Femur (tissue), 1 donor: ENCODE results near the gene CAPZB.
"Not testable (repeated sequence)": the region's sequence is repeated elsewhere in the genome, so short reads cannot be mapped to it uniquely, and the experiment has no call there.

ENCODE experiments used
- DNase-seq: peaks from one replicate; pipeline ENCODE4 v3.0.0-alpha.2; 2017

CAPZB gene

GRCh38 chr1:19485362-19486187 is at the start of gene CAPZB:
Gene CAPZB (minus strand): TSS chr1:19485539. CDS start chr1:19485438, 101 bp downstream.
- peak; percentile 96 for DNase-seq

- DNase-seq: no peak
These were observed 48.9 kb upstream of the CAPZB start for GRCh38 chr1:19534281-19534680.

GRCh38 chr1:19533626-19534025 is 48.3 kb upstream of the CAPZB start:
- no peak for DNase-seq

GRCh38 chr1:19532519-19532918 is 47.2 kb upstream of the CAPZB start:
- no peak for DNase-seq

- DNase-seq: peak; percentile 53
These were observed 44.3 kb upstream of the CAPZB start for GRCh38 chr1:19529664-19530063.

GRCh38 chr1:19528438-19528837 is 43.1 kb upstream of the CAPZB start:
- no peak for DNase-seq

- no peak for DNase-seq
These were observed 40.5 kb upstream of the CAPZB start for GRCh38 chr1:19525607-19526545.

GRCh38 chr1:19524791-19525190 is 39.5 kb upstream of the CAPZB start:
- DNase-seq: no peak

GRCh38 chr1:19522570-19522969 is 37.2 kb upstream of the CAPZB start:
- not testable (repeated sequence) for DNase-seq

- DNase-seq: no peak
These were observed 36.1 kb upstream of the CAPZB start for GRCh38 chr1:19521411-19521810.

GRCh38 chr1:19517017-19517416 is 31.7 kb upstream of the CAPZB start:
- no peak for DNase-seq

GRCh38 chr1:19515201-19515600 is 29.9 kb upstream of the CAPZB start:
- no peak for DNase-seq

- peak; percentile 32 for DNase-seq
These were observed 29.1 kb upstream of the CAPZB start for GRCh38 chr1:19514391-19514831.

- no peak for DNase-seq
These were observed 27.2 kb upstream of the CAPZB start for GRCh38 chr1:19512545-19512944.

GRCh38 chr1:19511116-19511515 is 25.8 kb upstream of the CAPZB start:
- DNase-seq: no peak

GRCh38 chr1:19509647-19510046 is 24.3 kb upstream of the CAPZB start:
- not testable (repeated sequence) for DNase-seq

GRCh38 chr1:19507516-19507915 is 22.2 kb upstream of the CAPZB start:
- DNase-seq: no peak

- DNase-seq: peak; percentile 67
These were observed 20.5 kb upstream of the CAPZB start for GRCh38 chr1:19505693-19506457.

- no peak for DNase-seq
These were observed 19.7 kb upstream of the CAPZB start for GRCh38 chr1:19504796-19505692.

- DNase-seq: not testable (repeated sequence)
These were observed 16.9 kb upstream of the CAPZB start for GRCh38 chr1:19502284-19502683.

- DNase-seq: not testable (repeated sequence)
These were observed 14.5 kb upstream of the CAPZB start for GRCh38 chr1:19499887-19500286.

GRCh38 chr1:19497443-19497842 is 12.1 kb upstream of the CAPZB start:
- DNase-seq: not testable (repeated sequence)
